ENCODE data around the gene C4BPB. TPM values are rescaled to one million over a fixed set of nuclear protein-coding genes. Genes with fewer than 3 reads are reported as not detected.

Gene C4BPB
- total RNA-seq, 4 donors from 2014 or later: 1.6 to 2.7 TPM; not detected in 2

GRCh38 chr1:207050480-207051190 lies 38.0 kb upstream of the C4BPB start:
- Histone ChIP-seq H3K4me3 (peak overlapping the region; percentile 86 to 100), H3K4me1 (peaks cover 0 to 70% (median 15%) of the 10 kb centered on the region in 3 donors), H3K36me3 (peaks cover 0 to 17% of the 10 kb centered on the region in 2 donors), H3K9me3 (no peaks in the 10 kb centered on the region), H3K27me3 (no peaks in the 10 kb centered on the region), H3K27ac (peak overlapping the region; percentile 83 to 94 (median 88))
- WGBS, 2 donors (ENCODE audit: low coverage in 1 of 2): 0 to 1% methylated on average over 4 to 30 of the region's 47 CpGs
- ATAC-seq: peak; percentile 64
- TF ChIP-seq POLR2AphosphoS5 (IDR thresholded peaks at IDR 0.05) (peak; percentile 27), CTCF (IDR thresholded peaks at IDR 0.05) (peak in 1 of 4 experiments; percentile 40), EP300 (IDR thresholded peaks at IDR 0.05) (no peak)

- no peaks in the 10 kb centered on the region for H3K9me3 ChIP-seq
- H3K27me3 ChIP-seq: no peaks in the 10 kb centered on the region
- H3K4me3 ChIP-seq: peak within 1 kb of the TSS; percentile 86 to 100
- H3K36me3 ChIP-seq: peaks cover 0 to 22% of the 10 kb centered on the region in 2 donors
- peaks cover 0 to 63% (median 14%) of the 10 kb centered on the region in 3 donors for H3K4me1 ChIP-seq
- TF ChIP-seq EP300 (IDR thresholded peaks at IDR 0.05) (no peak), CTCF (IDR thresholded peaks at IDR 0.05) (no peak), POLR2A (IDR thresholded peaks at IDR 0.05) (no peak), POLR2AphosphoS5 (IDR thresholded peaks at IDR 0.05) (no peak)
- peak within 1 kb of the TSS; percentile 83 to 94 (median 88) for H3K27ac ChIP-seq
- 36 to 59% methylated on average over 6 to 15 of the region's 15 CpGs for WGBS, 2 donors (ENCODE audit: low coverage in 1 of 2)
- ATAC-seq: no peak
Measured at GRCh38 chr1:207051191-207051943, 37.3 kb upstream of the C4BPB start, which contains the start of gene YOD1. Gene YOD1, minus strand, starts transcription at chr1:207051208. Its CDS starts 178 bp downstream, at chr1:207051030.

GRCh38 chr1:207052911-207053769 lies 35.5 kb upstream of the C4BPB start, which contains the start of gene PFKFB2:
Gene PFKFB2, plus strand, starts transcription at chr1:207053275. Its CDS starts 1,443 bp downstream, at chr1:207054718.
- Histone ChIP-seq H3K4me1 (peaks cover 0 to 45% (median 14%) of the 10 kb centered on the region in 3 donors), H3K36me3 (peaks cover 0 to 26% of the 10 kb centered on the region in 2 donors), H3K27ac (peak within 1 kb of the TSS; percentile 63 to 98 (median 92)), H3K27me3 (no peaks in the 10 kb centered on the region), H3K9me3 (no peaks in the 10 kb centered on the region), H3K4me3 (peak within 1 kb of the TSS; percentile 52 to 77)
- WGBS, 2 donors (ENCODE audit: low coverage in 1 of 2): 0 to 5% methylated on average over 11 to 12 of the region's 56 CpGs
- ATAC-seq: peak; percentile 93
- TF ChIP-seq POLR2AphosphoS5 (IDR thresholded peaks at IDR 0.05) (peak; percentile 73), CTCF (IDR thresholded peaks at IDR 0.05) (peak in 3 of 4 experiments; percentile 28 to 62 (median 59)), POLR2A (IDR thresholded peaks at IDR 0.05) (peak; percentile 70 to 76), EP300 (IDR thresholded peaks at IDR 0.05) (no peak)

GRCh38 chr1:207054491-207054890 lies 34.2 kb upstream of the C4BPB start:
- Histone ChIP-seq H3K27ac (peak overlapping the region in 2 of 4 donors; percentile 94 to 98), H3K27me3 (no peaks in the 10 kb centered on the region), H3K4me1 (peaks cover 0 to 31% (median 11%) of the 10 kb centered on the region in 3 donors), H3K36me3 (peaks cover 0 to 12% of the 10 kb centered on the region in 2 donors), H3K9me3 (no peaks in the 10 kb centered on the region), H3K4me3 (no peak overlapping the region)
- no peak for TF ChIP-seq POLR2A (IDR thresholded peaks at IDR 0.05)
- no peak for TF ChIP-seq POLR2AphosphoS5 (IDR thresholded peaks at IDR 0.05)
- TF ChIP-seq CTCF (IDR thresholded peaks at IDR 0.05): no peak
- no peak for TF ChIP-seq EP300 (IDR thresholded peaks at IDR 0.05)
- 11 to 44% methylated on average over 1 to 2 of the region's 2 CpGs for WGBS, 2 donors (ENCODE audit: low coverage in 1 of 2)
- ATAC-seq: no peak
